ENCODE results near the gene CTSW. TPM values are rescaled to one million over a fixed set of nuclear protein-coding genes. Genes with fewer than 3 reads are reported as not detected.

Gene CTSW
- polyA plus RNA-seq, 1 donor (not counting 4 experiments of a cell fraction or from before 2014, with no cell fraction given) = not detected

DNA sequence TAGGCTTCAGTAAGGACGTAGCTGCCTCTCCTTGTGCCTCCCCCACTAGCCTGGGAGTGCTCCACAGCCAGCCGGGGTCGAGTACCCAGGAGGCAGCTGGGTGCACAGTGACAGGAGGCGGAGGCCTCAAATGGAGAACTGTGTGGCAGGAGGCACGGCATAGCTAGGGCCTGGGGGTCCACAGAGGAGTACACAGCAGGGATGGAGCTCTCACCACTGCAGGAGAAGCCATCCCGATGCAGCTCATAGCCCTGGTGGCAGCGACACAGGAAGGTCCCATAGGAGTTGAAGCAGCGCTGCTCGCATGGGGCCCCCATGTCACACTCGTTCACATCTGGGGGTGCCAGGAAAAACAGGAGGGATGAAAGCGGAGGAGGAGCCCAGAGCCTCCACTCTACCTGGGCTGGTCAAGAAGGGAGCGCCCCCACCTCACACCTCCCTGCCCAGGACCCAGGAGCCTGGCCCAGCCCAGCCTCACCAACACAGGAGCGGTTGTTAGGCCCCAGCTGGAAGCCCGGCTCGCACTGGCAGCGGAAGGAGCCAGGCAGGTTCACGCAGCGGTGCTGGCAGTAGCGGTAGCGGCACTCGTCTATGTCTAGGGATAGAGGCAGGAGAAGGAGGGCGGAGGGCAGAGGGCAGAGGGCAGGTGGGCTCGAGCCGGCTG lies 9.9 kb upstream of the CTSW start:
- no peak for FAIRE-seq
- H3K9ac ChIP-seq (ENCODE audit: control insufficient read depth, extremely low read depth, insufficient read depth, low read length) = no peak overlapping the region
- TF ChIP-seq, protein P1, sequence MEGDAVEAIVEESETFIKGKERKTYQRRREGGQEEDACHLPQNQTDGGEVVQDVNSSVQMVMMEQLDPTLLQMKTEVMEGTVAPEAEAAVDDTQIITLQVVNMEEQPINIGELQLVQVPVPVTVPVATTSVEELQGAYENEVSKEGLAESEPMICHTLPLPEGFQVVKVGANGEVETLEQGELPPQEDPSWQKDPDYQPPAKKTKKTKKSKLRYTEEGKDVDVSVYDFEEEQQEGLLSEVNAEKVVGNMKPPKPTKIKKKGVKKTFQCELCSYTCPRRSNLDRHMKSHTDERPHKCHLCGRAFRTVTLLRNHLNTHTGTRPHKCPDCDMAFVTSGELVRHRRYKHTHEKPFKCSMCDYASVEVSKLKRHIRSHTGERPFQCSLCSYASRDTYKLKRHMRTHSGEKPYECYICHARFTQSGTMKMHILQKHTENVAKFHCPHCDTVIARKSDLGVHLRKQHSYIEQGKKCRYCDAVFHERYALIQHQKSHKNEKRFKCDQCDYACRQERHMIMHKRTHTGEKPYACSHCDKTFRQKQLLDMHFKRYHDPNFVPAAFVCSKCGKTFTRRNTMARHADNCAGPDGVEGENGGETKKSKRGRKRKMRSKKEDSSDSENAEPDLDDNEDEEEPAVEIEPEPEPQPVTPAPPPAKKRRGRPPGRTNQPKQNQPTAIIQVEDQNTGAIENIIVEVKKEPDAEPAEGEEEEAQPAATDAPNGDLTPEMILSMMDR (optimal IDR thresholded peaks at IDR 0.05 in 1 of 3, IDR thresholded peaks at IDR 0.05 in 1 of 3, conservative IDR thresholded peaks at IDR 0.05 in 1 of 3; ENCODE audit: extremely low read depth in 1 of 3, insufficient read depth in 2 of 3, low read length in 3 of 3) = no peak
- no peak for TF ChIP-seq EZH2 (IDR thresholded peaks at IDR 0.05; ENCODE audit: low read length)

DNA sequence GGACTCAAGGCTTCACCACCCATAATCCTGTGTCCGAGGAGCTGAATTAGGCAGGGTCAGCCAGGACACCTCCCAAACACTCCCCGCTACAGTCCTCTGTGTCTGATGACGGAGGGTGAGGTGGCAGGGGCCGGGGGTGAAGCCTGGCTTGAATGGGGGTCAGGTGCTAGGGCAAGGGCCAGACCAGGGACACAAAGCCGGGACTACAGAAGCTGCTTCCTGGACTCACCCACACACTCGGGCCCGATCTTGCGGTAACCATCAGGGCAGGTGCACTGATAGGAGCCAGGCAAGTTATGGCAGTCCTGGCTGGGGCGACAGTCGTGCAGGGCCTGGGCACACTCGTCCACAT lies 9.4 kb upstream of the CTSW start:
- dilution Hi-C loops (cut with MboI; ENCODE audit: extremely low pct_ligation_motif_present, low sequenced_read_pairs) = no loop called here
- no peak overlapping the region for H3K27ac ChIP-seq (ENCODE audit: control insufficient read depth, insufficient read depth, low read length)
- no peak overlapping the region for H3K4me2 ChIP-seq (ENCODE audit: control insufficient read depth, extremely low read depth, insufficient read depth, low read depth, low read length)
- FAIRE-seq (no peak), DNase-seq (ENCODE audit: low read depth, low spot score) (no peak)
- no peaks in the 10 kb centered on the region for H3K27me3 ChIP-seq (ENCODE audit: control insufficient read depth, extremely low read depth, insufficient read depth, low read length)
- H3K4me3 ChIP-seq (ENCODE audit: control insufficient read depth in 2 of 3, extremely low read depth in 1 of 3, insufficient read depth in 2 of 3, low read depth in 1 of 3, low read length in 3 of 3) = no peak overlapping the region
- peaks cover 7 to 16% of the 10 kb centered on the region in 2 experiments for H3K36me3 ChIP-seq (ENCODE audit: control insufficient read depth in 2 of 2, extremely low read depth in 1 of 2, insufficient read depth in 2 of 2, low read length in 2 of 2)
- no peaks in the 10 kb centered on the region for H3K79me2 ChIP-seq (ENCODE audit: control insufficient read depth, insufficient read depth, low read length)
- TF ChIP-seq, protein P1 (optimal IDR thresholded peaks at IDR 0.05 in 1 of 3, IDR thresholded peaks at IDR 0.05 in 1 of 3, conservative IDR thresholded peaks at IDR 0.05 in 1 of 3; ENCODE audit: extremely low read depth in 1 of 3, insufficient read depth in 2 of 3, low read length in 3 of 3) = no peak
- TF ChIP-seq EZH2 (IDR thresholded peaks at IDR 0.05; ENCODE audit: low read length) = no peak
- no peaks in the 10 kb centered on the region for H3K4me1 ChIP-seq (ENCODE audit: control insufficient read depth, extremely low read depth, insufficient read depth, low read length)
- H3K9me3 ChIP-seq (ENCODE audit: control insufficient read depth, low read depth, low read length) = no peaks in the 10 kb centered on the region
- H2AFZ ChIP-seq (ENCODE audit: control insufficient read depth, low read length) = no peak overlapping the region
- H3K9ac ChIP-seq (ENCODE audit: control insufficient read depth, extremely low read depth, insufficient read depth, low read length) = no peak overlapping the region
- H4K20me1 ChIP-seq (ENCODE audit: control insufficient read depth, extremely low read depth, insufficient read depth, low read length) = no peaks in the 10 kb centered on the region
- no peaks in the 10 kb centered on the region for H3K9me1 ChIP-seq (ENCODE audit: control insufficient read depth, extremely low read depth, insufficient read depth, low read length)

More for the DNA sequence above, 9.9 kb upstream of the CTSW start:
- no peak overlapping the region for H3K4me3 ChIP-seq (ENCODE audit: control insufficient read depth in 2 of 3, extremely low read depth in 1 of 3, insufficient read depth in 2 of 3, low read depth in 1 of 3, low read length in 3 of 3)
- H4K20me1 ChIP-seq (ENCODE audit: control insufficient read depth, extremely low read depth, insufficient read depth, low read length) = no peaks in the 10 kb centered on the region
- no peaks in the 10 kb centered on the region for H3K79me2 ChIP-seq (ENCODE audit: control insufficient read depth, insufficient read depth, low read length)
- H3K27me3 ChIP-seq (ENCODE audit: control insufficient read depth, extremely low read depth, insufficient read depth, low read length) = no peaks in the 10 kb centered on the region
- peaks cover 11 to 20% of the 10 kb centered on the region in 2 experiments for H3K36me3 ChIP-seq (ENCODE audit: control insufficient read depth in 2 of 2, extremely low read depth in 1 of 2, insufficient read depth in 2 of 2, low read length in 2 of 2)
- dilution Hi-C loops (cut with MboI; ENCODE audit: extremely low pct_ligation_motif_present, low sequenced_read_pairs) = no loop called here
- H3K27ac ChIP-seq (ENCODE audit: control insufficient read depth, insufficient read depth, low read length) = no peak overlapping the region
- no peak for DNase-seq (ENCODE audit: low read depth, low spot score)
- H3K4me2 ChIP-seq (ENCODE audit: control insufficient read depth, extremely low read depth, insufficient read depth, low read depth, low read length) = no peak overlapping the region
- no peaks in the 10 kb centered on the region for H3K9me1 ChIP-seq (ENCODE audit: control insufficient read depth, extremely low read depth, insufficient read depth, low read length)
- no peaks in the 10 kb centered on the region for H3K4me1 ChIP-seq (ENCODE audit: control insufficient read depth, extremely low read depth, insufficient read depth, low read length)
- no peaks in the 10 kb centered on the region for H3K9me3 ChIP-seq (ENCODE audit: control insufficient read depth, low read depth, low read length)
- no peak overlapping the region for H2AFZ ChIP-seq (ENCODE audit: control insufficient read depth, low read length)
